Naive thymus-derived CD4-positive, alpha-beta T cell (primary cell): ENCODE measurements around the gene SIN3A. TPM values are rescaled to one million over a fixed set of nuclear protein-coding genes. Genes with fewer than 3 reads are reported as not detected.
"Not testable (repeated sequence)": the region's sequence is repeated elsewhere in the genome, so short reads cannot be mapped to it uniquely, and the experiment has no call there.

Experiments used
- ATAC-seq: fragments of 150-1000 bp; cut with Tn5 transposase; 2 replicates; pipeline ENCODE4 v1.10.0; 2021; ENCODE audit warnings: mild to moderate bottlenecking, moderate library complexity
- CTCF ChIA-PET: fragments of 350-600 bp; sonication (Branson Sonifier 250); formaldehyde crosslinking; loops from one replicate; lab custom pipeline; 2021; ENCODE audit warnings: antibody characterized with exemption; lab: Charles Lee
- POLR2A ChIA-PET: fragments of 350-600 bp; sonication (Branson Sonifier 250); formaldehyde crosslinking; loops from one replicate; lab custom pipeline; 2021; ENCODE audit warnings: antibody characterized with exemption, inconsistent platforms; lab: Charles Lee
- DNase-seq, 9 donors: peaks; one replicate each; pipeline versions ENCODE4 v3.0.0 to v3.0.0-alpha.2; 2020 to 2022; ENCODE audit warnings: mixed read lengths in 1 of 9
- H3K27ac ChIP-seq: one replicate; pipeline ENCODE4 v1.7.0; 2013; ENCODE audit warnings: mild to moderate bottlenecking, low read depth, low read length, moderate library complexity
- H3K27me3 ChIP-seq, 2 donors: one replicate each; pipeline ENCODE4 v1.7.0; 2013; ENCODE audit warnings: low read length in 2 of 2, mild to moderate bottlenecking in 2 of 2, moderate library complexity in 2 of 2; ENCODE audit not compliant: control insufficient read depth in 2 of 2, insufficient read depth in 2 of 2
- H3K36me3 ChIP-seq, 3 experiments: 1 replicate in 2 of 3; 2 replicates in 1 of 3; pipeline ENCODE4 v1.7.0; 2013; ENCODE audit warnings: low read length in 3 of 3, mild to moderate bottlenecking in 3 of 3, moderate library complexity in 1 of 3; ENCODE audit not compliant: insufficient read depth in 3 of 3, control insufficient read depth in 2 of 3
- H3K4me1 ChIP-seq, 2 donors: one replicate each; pipeline ENCODE4 v1.7.0; 2013; ENCODE audit warnings: low read length in 2 of 2, mild to moderate bottlenecking in 2 of 2, moderate library complexity in 1 of 2; ENCODE audit not compliant: control insufficient read depth in 2 of 2, insufficient read depth in 2 of 2
- H3K4me3 ChIP-seq: 2 replicates; pipeline ENCODE4 v1.7.0; 2013; ENCODE audit warnings: mild to moderate bottlenecking, low read length
- H3K9me3 ChIP-seq, 3 experiments: 1 replicate in 2 of 3; 2 replicates in 1 of 3; pipeline ENCODE4 v1.7.0; 2013; ENCODE audit warnings: low read length in 3 of 3; ENCODE audit not compliant: control insufficient read depth in 2 of 3
- H3K27ac Mint-ChIP-seq, 9 donors: one replicate each; pipeline ENCODE4 v1.8.0; 2020 to 2022; ENCODE audit warnings: mixed read lengths in 9 of 9, mild to moderate bottlenecking in 8 of 9, moderate library complexity in 5 of 9, inconsistent platforms in 2 of 9
- H3K27me3 Mint-ChIP-seq, 5 donors: one replicate each; pipeline ENCODE4 v1.8.0; 2021 to 2022; ENCODE audit warnings: mixed read lengths in 5 of 5, mild to moderate bottlenecking in 1 of 5
- H3K36me3 Mint-ChIP-seq, 5 donors: one replicate each; pipeline ENCODE4 v1.8.0; 2020 to 2022; ENCODE audit warnings: mixed read lengths in 5 of 5, mild to moderate bottlenecking in 3 of 5, inconsistent platforms in 1 of 5
- H3K4me1 Mint-ChIP-seq, 7 donors: one replicate each; pipeline ENCODE4 v1.8.0; 2020 to 2022; ENCODE audit warnings: mixed read lengths in 7 of 7, mild to moderate bottlenecking in 3 of 7, inconsistent platforms in 1 of 7
- H3K4me3 Mint-ChIP-seq, 10 donors: one replicate each; pipeline ENCODE4 v1.8.0; 2020 to 2022; ENCODE audit warnings: mild to moderate bottlenecking in 10 of 10, mixed read lengths in 10 of 10, moderate library complexity in 6 of 10, inconsistent platforms in 2 of 10
- H3K9me3 Mint-ChIP-seq, 11 donors: one replicate each; pipeline ENCODE4 v1.8.0; 2020 to 2022; ENCODE audit warnings: mixed read lengths in 11 of 11, mild to moderate bottlenecking in 4 of 11, inconsistent platforms in 1 of 11, moderate library complexity in 1 of 11
- intact Hi-C, 2 donors: fragments of 100-400 bp; cut with micrococcal nuclease; formaldehyde crosslinking; loops; one replicate each; pipeline ENCODE4 v1.15.1; 2023
- polyA plus RNA-seq, 2 donors: library from polyadenylated mRNA; unstranded; fragments of 300-500 nt; fragmentation: Illumina TruSeq; gene quantifications; one replicate each; pipeline ENCODE4 v1.2.3, GENCODE V29; 2021
- total RNA-seq, 6 experiments: library from RNA in 5 of 6; stranded (reverse) in 5 of 6; gene quantifications; 1 replicate in 5 of 6; 2 replicates in 1 of 6; pipeline ENCODE4 v1.2.3 and lab custom pipeline; 2021 to 2026

Gene SIN3A
- total and polyA plus RNA-seq, 7 experiments from 2014 or later: 18.0 to 139 (median 120) TPM

DNA sequence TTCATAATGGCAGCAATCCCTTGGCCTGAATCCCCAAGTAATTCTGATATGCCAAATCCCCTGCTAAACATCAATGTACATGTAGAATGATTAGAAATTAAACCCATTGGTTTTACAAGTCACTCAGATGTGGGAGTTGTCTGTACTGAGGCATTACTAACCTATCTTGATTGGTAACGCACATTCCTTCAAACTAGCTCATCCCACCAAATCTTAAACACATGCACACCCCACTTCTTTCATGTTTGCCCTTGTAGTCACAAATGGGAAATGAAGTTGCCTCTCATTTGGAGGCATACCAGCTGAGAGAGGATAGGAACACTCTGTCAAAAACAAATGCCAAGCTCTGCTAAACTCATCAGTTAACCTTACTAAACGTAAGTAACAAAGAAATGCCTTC lies 54.0 kb downstream of the SIN3A start:
- peaks cover 7 to 14% (median 9%) of the 10 kb centered on the region in 7 donors for H3K4me1 Mint-ChIP-seq
- intact Hi-C loops: no loop called here
- no peak for ATAC-seq
- Histone ChIP-seq H3K36me3 (peaks cover 28 to 89% (median 38%) of the 10 kb centered on the region in 3 experiments), H3K4me3 (no peak overlapping the region), H3K27ac (no peak overlapping the region), H3K4me1 (no peaks in the 10 kb centered on the region), H3K27me3 (no peaks in the 10 kb centered on the region), H3K9me3 (no peaks in the 10 kb centered on the region)
- ChIA-PET POLR2A (interaction anchor here (1.1 kb wide), 1 partner anchor 58 kb away, joined by 4 read pairs; no protein-coding TSS in a partner anchor), CTCF (no interaction called here)
- H3K36me3 Mint-ChIP-seq: peaks cover 15 to 49% (median 32%) of the 10 kb centered on the region in 5 donors
- H3K4me3 Mint-ChIP-seq: no peak overlapping the region
- H3K9me3 Mint-ChIP-seq: peaks cover 0 to 2% (median 0%) of the 10 kb centered on the region in 11 donors
- no peaks in the 10 kb centered on the region for H3K27me3 Mint-ChIP-seq
- peak overlapping the region in 2 of 9 donors; percentile 17 to 71 for H3K27ac Mint-ChIP-seq
- DNase-seq: no peak

GRCh38 chr15:75389791-75390382 lies 61.6 kb downstream of the SIN3A start:
- no peak for DNase-seq
- Histone ChIP-seq H3K4me3 (no peak overlapping the region), H3K4me1 (peaks cover 0 to 3% of the 10 kb centered on the region in 2 donors), H3K27ac (no peak overlapping the region), H3K27me3 (no peaks in the 10 kb centered on the region), H3K9me3 (no peaks in the 10 kb centered on the region), H3K36me3 (peaks cover 40 to 98% (median 50%) of the 10 kb centered on the region in 3 experiments)
- peaks cover 8 to 57% (median 26%) of the 10 kb centered on the region in 5 donors for H3K36me3 Mint-ChIP-seq
- H3K27me3 Mint-ChIP-seq: no peaks in the 10 kb centered on the region
- no peaks in the 10 kb centered on the region for H3K9me3 Mint-ChIP-seq
- ChIA-PET POLR2A (interaction anchor here (0.8 to 1.5 kb wide), 2 partner anchors 10 to 14 kb away, joined by 3 read pairs; no protein-coding TSS in a partner anchor), CTCF (no interaction called here)
- peak overlapping the region in 1 of 9 donors; percentile 63 for H3K27ac Mint-ChIP-seq
- ATAC-seq: no peak
- no peak overlapping the region for H3K4me3 Mint-ChIP-seq
- intact Hi-C loops: no loop called here
- peaks cover 4 to 16% (median 9%) of the 10 kb centered on the region in 7 donors for H3K4me1 Mint-ChIP-seq

DNA sequence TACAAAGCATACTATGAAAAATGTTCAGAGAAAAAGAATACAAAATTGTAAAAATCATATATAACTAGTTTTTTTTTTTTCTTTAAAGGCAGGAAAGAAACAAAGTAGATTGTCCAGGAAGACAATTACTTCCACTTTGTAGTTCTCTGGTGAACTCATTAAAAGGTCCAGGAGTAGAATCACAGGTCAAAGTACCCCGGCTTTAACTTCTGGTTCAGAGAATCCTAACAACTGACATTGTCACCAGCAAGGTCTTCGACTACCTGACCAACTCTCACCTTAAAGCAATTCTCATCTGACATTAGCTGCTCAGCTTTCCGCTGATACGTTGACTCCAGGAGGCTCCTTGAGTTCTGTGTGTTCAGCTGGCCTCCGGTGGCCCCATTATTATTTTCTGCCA lies 67.5 kb downstream of the SIN3A start:
- CTCF ChIA-PET: not testable (repeated sequence)
- peaks cover 8 to 46% (median 22%) of the 10 kb centered on the region in 5 donors for H3K36me3 Mint-ChIP-seq
- intact Hi-C loops: loop anchor here in 1 of 2 donors (2.0 kb wide), 1 partner anchor 17 kb away; no protein-coding TSS in a partner anchor

GRCh38 chr15:75380773-75381172 lies 70.7 kb downstream of the SIN3A start:
- Mint-ChIP-seq H3K36me3 (peaks cover 8 to 44% (median 22%) of the 10 kb centered on the region in 5 donors), H3K9me3 (no peaks in the 10 kb centered on the region), H3K27ac (peak overlapping the region in 2 of 9 donors; percentile 2 to 22), H3K4me1 (peaks cover 0 to 4% (median 0%) of the 10 kb centered on the region in 7 donors), H3K27me3 (no peaks in the 10 kb centered on the region), H3K4me3 (no peak overlapping the region)
- H3K27ac ChIP-seq: no peak overlapping the region
- ChIA-PET CTCF (interaction anchor here (0.7 kb wide), 1 partner anchor 30 kb away, joined by 3 read pairs; no protein-coding TSS in a partner anchor), POLR2A (interaction anchor here (0.6 to 2.2 kb wide), 5 partner anchors 8 to 216 kb away, joined by 3 to 8 read pairs (median 3); no protein-coding TSS in a partner anchor)
- intact Hi-C loops: no loop called here
- no peaks in the 10 kb centered on the region for H3K27me3 ChIP-seq
- DNase-seq (no peak), ATAC-seq (no peak)
- H3K36me3 ChIP-seq: peaks cover 29 to 79% (median 31%) of the 10 kb centered on the region in 3 experiments
- no peaks in the 10 kb centered on the region for H3K4me1 ChIP-seq
- no peaks in the 10 kb centered on the region for H3K9me3 ChIP-seq
- H3K4me3 ChIP-seq: no peak overlapping the region

More for the DNA sequence above, 67.5 kb downstream of the SIN3A start:
- H3K4me1 ChIP-seq, DNase-seq, H3K27me3 Mint-ChIP-seq, ATAC-seq, H3K9me3 ChIP-seq, H3K4me1 Mint-ChIP-seq, H3K9me3 Mint-ChIP-seq, POLR2A ChIA-PET, H3K27me3 ChIP-seq, H3K4me3 ChIP-seq, H3K27ac ChIP-seq, H3K4me3 Mint-ChIP-seq: not testable (repeated sequence)
- H3K36me3 ChIP-seq: peaks cover 31 to 88% (median 41%) of the 10 kb centered on the region in 3 experiments
- peak overlapping the region in 1 of 9 donors; percentile 16 for H3K27ac Mint-ChIP-seq

DNA sequence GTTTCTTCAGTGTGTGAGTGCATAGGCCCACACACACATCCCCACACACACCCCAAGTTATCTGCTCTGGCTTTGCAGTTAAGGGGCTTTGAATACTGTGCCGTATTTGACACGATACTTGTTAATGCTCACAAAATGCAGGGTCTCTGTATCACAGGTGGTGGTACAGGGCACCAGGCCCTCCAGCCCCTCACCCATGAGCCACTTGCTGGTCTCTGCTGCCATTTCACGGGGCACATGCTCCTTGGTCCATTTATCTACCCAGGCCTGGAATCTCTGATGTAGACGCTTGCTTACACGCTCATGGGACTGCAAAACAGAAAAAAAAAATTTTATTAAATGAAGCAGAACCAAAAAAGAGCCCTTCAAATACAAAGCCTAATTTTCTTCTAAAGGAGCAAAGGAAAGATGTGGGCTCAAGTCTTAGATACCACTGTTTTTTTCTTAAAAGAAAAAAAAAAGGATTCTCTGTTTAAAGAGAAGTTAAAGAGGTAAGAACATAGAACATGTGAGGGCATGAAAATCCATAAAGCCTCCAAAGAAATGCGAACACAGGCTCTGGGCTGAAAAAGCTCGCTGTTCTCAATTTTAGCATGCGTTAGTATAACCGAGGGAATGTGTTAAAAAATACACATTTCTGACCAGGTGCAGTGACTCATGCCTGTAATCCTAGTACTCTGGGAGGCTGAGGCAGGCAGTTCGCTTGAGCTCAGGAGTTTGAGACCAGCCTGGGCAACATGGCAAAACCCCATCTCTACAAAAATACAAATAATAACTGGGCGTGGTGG lies 79.4 kb downstream of the SIN3A start:
- Histone ChIP-seq H3K9me3 (no peaks in the 10 kb centered on the region), H3K27ac (no peak overlapping the region), H3K4me1 (peaks cover 11 to 15% of the 10 kb centered on the region in 2 donors), H3K36me3 (peaks cover 10 to 63% (median 28%) of the 10 kb centered on the region in 3 experiments), H3K4me3 (no peak overlapping the region), H3K27me3 (no peaks in the 10 kb centered on the region)
- ATAC-seq (no peak), DNase-seq (peak in 1 of 9 donors; percentile 11)
- POLR2A ChIA-PET: interaction anchor here (0.7 to 6.3 kb wide), 4 partner anchors 9 to 275 kb away, joined by 3 to 94 read pairs (median 4); partner anchors contain the start of gene NEIL1
- Mint-ChIP-seq H3K4me1 (peaks cover 15 to 30% (median 22%) of the 10 kb centered on the region in 7 donors), H3K27ac (peak overlapping the region in 1 of 9 donors; percentile 65), H3K36me3 (peaks cover 12 to 44% (median 23%) of the 10 kb centered on the region in 5 donors), H3K4me3 (no peak overlapping the region), H3K9me3 (peaks cover 0 to 2% (median 0%) of the 10 kb centered on the region in 11 donors), H3K27me3 (no peaks in the 10 kb centered on the region)
- CTCF ChIA-PET: no interaction called here
- intact Hi-C loops: no loop called here

DNA sequence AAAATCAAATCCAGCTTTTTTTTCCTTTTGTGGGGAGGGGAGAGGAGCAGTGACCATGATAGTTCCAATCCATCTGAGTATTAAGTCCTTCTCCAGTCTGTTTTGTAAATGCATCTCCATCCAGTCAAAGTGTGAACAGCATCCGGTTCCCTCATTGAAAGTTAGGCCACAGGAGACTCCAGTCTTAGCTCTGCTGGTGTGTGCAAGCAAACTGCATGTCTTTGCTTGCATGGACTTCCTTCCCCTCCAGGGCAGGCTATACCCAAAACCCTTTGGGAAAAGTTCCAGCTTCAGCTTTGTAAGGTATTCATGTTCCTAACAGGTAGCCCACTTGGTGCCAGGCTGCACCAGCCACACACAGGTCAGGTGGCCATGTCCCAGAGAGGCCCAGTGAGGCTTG lies 80.0 kb downstream of the SIN3A start:
- intact Hi-C loops: no loop called here
- Mint-ChIP-seq H3K4me3 (no peak overlapping the region), H3K27ac (peak overlapping the region in 1 of 9 donors; percentile 65), H3K4me1 (peaks cover 15 to 34% (median 28%) of the 10 kb centered on the region in 7 donors), H3K36me3 (peaks cover 12 to 42% (median 21%) of the 10 kb centered on the region in 5 donors), H3K9me3 (peaks cover 0 to 2% (median 0%) of the 10 kb centered on the region in 11 donors), H3K27me3 (no peaks in the 10 kb centered on the region)
- ChIA-PET POLR2A (interaction anchor here (0.7 to 6.3 kb wide), 5 partner anchors 12 to 83 kb away, joined by 3 to 94 read pairs (median 3); partner anchors contain the start of gene NEIL1), CTCF (interaction anchor here (1.0 to 1.2 kb wide), 2 partner anchors 34 to 269 kb away, joined by 3 read pairs; partner anchors contain the start of gene IMP3)
- ATAC-seq (no peak), DNase-seq (peak in 1 of 9 donors; percentile 8)
- H3K27ac ChIP-seq: no peak overlapping the region
- no peaks in the 10 kb centered on the region for H3K27me3 ChIP-seq
- H3K4me3 ChIP-seq: no peak overlapping the region
- peaks cover 11 to 15% of the 10 kb centered on the region in 2 donors for H3K4me1 ChIP-seq
- H3K36me3 ChIP-seq: peaks cover 15 to 63% (median 28%) of the 10 kb centered on the region in 3 experiments
- H3K9me3 ChIP-seq: no peaks in the 10 kb centered on the region
